Smooth muscle cell (in vitro differentiated cells): ENCODE measurements around the gene TMEM214. TPM values are rescaled to one million over a fixed set of nuclear protein-coding genes. Genes with fewer than 3 reads are reported as not detected.

Experiments
- DNase-seq: peaks from one replicate; lab custom pipeline; 2025; ENCODE audit not compliant: unreplicated experiment; lab: John Stamatoyannopoulos, UW
- H2AFZ ChIP-seq: fragments of 200-600 bp; sonication (generic); 2 replicates; pipeline ENCODE4 v1.6.0; 2016; ENCODE audit warnings: antibody characterized with exemption, low read depth, mild to moderate bottlenecking
- H3F3A ChIP-seq: fragments of 200-600 bp; sonication (generic); 2 replicates; pipeline ENCODE4 v1.6.0; 2017; ENCODE audit warnings: antibody characterized with exemption, low read depth
- H3K27ac ChIP-seq: fragments of 200-600 bp; sonication (generic); 2 replicates; pipeline ENCODE4 v1.5.1; 2016; ENCODE audit warnings: low read depth, mild to moderate bottlenecking
- H3K27me3 ChIP-seq: fragments of 200-600 bp; sonication (generic); 2 replicates; pipeline ENCODE4 v1.6.1; 2016; ENCODE audit warnings: low read depth, mild to moderate bottlenecking
- H3K36me3 ChIP-seq: fragments of 200-600 bp; sonication (generic); 2 replicates; pipeline ENCODE4 v1.5.1; 2016; ENCODE audit warnings: low read depth
- H3K4me1 ChIP-seq: fragments of 200-600 bp; sonication (generic); 2 replicates; pipeline ENCODE4 v1.5.1; 2016; ENCODE audit warnings: low read depth
- H3K4me2 ChIP-seq: fragments of 200-600 bp; sonication (generic); 2 replicates; pipeline ENCODE4 v1.6.0; 2016; ENCODE audit warnings: mild to moderate bottlenecking
- H3K4me3 ChIP-seq: fragments of 200-600 bp; sonication (generic); 2 replicates; pipeline ENCODE4 v1.5.1; 2016; ENCODE audit warnings: mild to moderate bottlenecking
- H3K79me2 ChIP-seq: fragments of 200-600 bp; sonication (generic); 2 replicates; pipeline ENCODE4 v1.6.0; 2016; ENCODE audit warnings: low read depth, mild to moderate bottlenecking
- H3K9ac ChIP-seq: fragments of 200-600 bp; sonication (generic); 2 replicates; pipeline ENCODE4 v1.6.0; 2016; ENCODE audit warnings: low read depth
- H3K9me3 ChIP-seq: fragments of 200-600 bp; sonication (generic); replicated peaks from 2 replicates; pipeline ENCODE4 v1.5.1; 2016; ENCODE audit warnings: low read depth
- H4K20me1 ChIP-seq: fragments of 200-600 bp; sonication (generic); 2 replicates; pipeline ENCODE4 v1.6.0; 2016; ENCODE audit warnings: low read depth
- CTCF ChIP-seq: fragments of 200-600 bp; sonication (generic); IDR thresholded peaks from 2 replicates; pipeline ENCODE4 v1.5.1; 2017; ENCODE audit warnings: borderline replicate concordance, mild to moderate bottlenecking, antibody characterized with exemption; ENCODE audit not compliant: insufficient read depth, poor library complexity, severe bottlenecking
- WGBS: methylation state at CpG from one replicate; pipeline ENCODE4 v1.1.7; 2016; ENCODE audit warnings: low lambda C conversion rate; 5-methylcytosine and 5-hydroxymethylcytosine counted together
- polyA plus RNA-seq: library from polyadenylated mRNA; unstranded; fragments of >200 nt; fragmentation: Nextera tagmentation; extraction: Ambion mirVana; gene quantifications from 2 replicates; pipeline ENCODE4 v1.2.1, GENCODE V29; 2016
- total RNA-seq: library from RNA; depleted of rRNA; stranded (reverse); fragments of >200 nt; gene quantifications from 2 replicates; pipeline ENCODE4 v1.2.3, GENCODE V29; 2014

The TMEM214 gene
- total and polyA plus RNA-seq, 2 experiments from 2014 or later: 79.6 to 99.7 TPM

- no peak overlapping the region for H2AFZ ChIP-seq
- no peaks in the 10 kb centered on the region for H3K36me3 ChIP-seq
- WGBS: 98% methylated on average over 4 of the region's 4 CpGs
- DNase-seq: no peak
- no peaks in the 10 kb centered on the region for H3K79me2 ChIP-seq
- no peaks in the 10 kb centered on the region for H3K27me3 ChIP-seq
- H3K4me1 ChIP-seq: peaks cover 5% of the 10 kb centered on the region
- H3K9me3 ChIP-seq: no peaks in the 10 kb centered on the region
- H3K4me3 ChIP-seq: no peak overlapping the region
- no peak overlapping the region for H3K9ac ChIP-seq
- no peak for TF ChIP-seq CTCF
- no peak overlapping the region for H3K4me2 ChIP-seq
- H3K27ac ChIP-seq: no peak overlapping the region
- H3F3A ChIP-seq: no peaks in the 10 kb centered on the region
- H4K20me1 ChIP-seq: peaks cover 53% of the 10 kb centered on the region
These were observed 24.1 kb upstream of the TMEM214 start for GRCh38 chr2:27008678-27009077.

- no peaks in the 10 kb centered on the region for H3K79me2 ChIP-seq
- DNase-seq: no peak
- TF ChIP-seq CTCF: no peak
- H3K9ac ChIP-seq: no peak overlapping the region
- H4K20me1 ChIP-seq: peaks cover 49% of the 10 kb centered on the region
- H3K4me2 ChIP-seq: no peak overlapping the region
- no peak overlapping the region for H3K4me3 ChIP-seq
- H3K27me3 ChIP-seq: no peaks in the 10 kb centered on the region
- H2AFZ ChIP-seq: no peak overlapping the region
- no peaks in the 10 kb centered on the region for H3K36me3 ChIP-seq
- H3K9me3 ChIP-seq: no peaks in the 10 kb centered on the region
- H3K27ac ChIP-seq: no peak overlapping the region
- peaks cover 3% of the 10 kb centered on the region for H3K4me1 ChIP-seq
- no peaks in the 10 kb centered on the region for H3F3A ChIP-seq
These were observed 23.7 kb upstream of the TMEM214 start for GRCh38 chr2:27009083-27009482.

GRCh38 chr2:27009716-27010115 is 23.0 kb upstream of the TMEM214 start:
- Histone ChIP-seq H3F3A (no peaks in the 10 kb centered on the region), H3K9ac (no peak overlapping the region), H3K4me3 (no peak overlapping the region), H3K27ac (no peak overlapping the region), H3K4me1 (no peaks in the 10 kb centered on the region), H3K36me3 (no peaks in the 10 kb centered on the region), H4K20me1 (peaks cover 43% of the 10 kb centered on the region), H3K9me3 (no peaks in the 10 kb centered on the region), H3K27me3 (no peaks in the 10 kb centered on the region), H3K79me2 (no peaks in the 10 kb centered on the region), H3K4me2 (no peak overlapping the region), H2AFZ (no peak overlapping the region)
- no peak for DNase-seq
- no peak for TF ChIP-seq CTCF
- WGBS: 89% methylated on average over 2 of the region's 2 CpGs

- Histone ChIP-seq H3K36me3 (no peaks in the 10 kb centered on the region), H3K4me2 (no peak overlapping the region), H3K27me3 (no peaks in the 10 kb centered on the region), H3K27ac (no peak overlapping the region), H3K79me2 (no peaks in the 10 kb centered on the region), H3K4me1 (no peaks in the 10 kb centered on the region), H2AFZ (no peak overlapping the region), H3K4me3 (no peak overlapping the region), H3K9me3 (no peaks in the 10 kb centered on the region), H3K9ac (no peak overlapping the region), H3F3A (no peaks in the 10 kb centered on the region), H4K20me1 (peaks cover 42% of the 10 kb centered on the region)
- 65% methylated on average over 3 of the region's 3 CpGs for WGBS
- no peak for DNase-seq
- TF ChIP-seq CTCF: no peak
These were observed 22.6 kb upstream of the TMEM214 start for GRCh38 chr2:27010139-27010538.
